ENCODE measurements around the gene ZSCAN30. TPM values are rescaled to one million over a fixed set of nuclear protein-coding genes. Genes with fewer than 3 reads are reported as not detected.

ZSCAN30 gene
- total and polyA plus RNA-seq, 9 donors: 14.7 to 37.3 (median 20.1) TPM

- no peak for DNase-seq
- peaks cover 5% of the 10 kb centered on the region for H3K36me3 ChIP-seq (ENCODE audit: control insufficient read depth, insufficient read depth, low read length)
- 88% methylated on average over 6 of the region's 7 CpGs for WGBS (ENCODE audit: insufficient coverage)
- no peaks in the 10 kb centered on the region for H3K27me3 ChIP-seq (ENCODE audit: control insufficient read depth, insufficient read depth, low read length)
- peaks cover 2% of the 10 kb centered on the region for H3K4me1 ChIP-seq (ENCODE audit: control insufficient read depth, insufficient read depth, low read length)
- H3K9me3 ChIP-seq (replicated peaks; ENCODE audit: control insufficient read depth, low read depth, low read length): peaks cover 15% of the 10 kb centered on the region
- H3K4me3 ChIP-seq (ENCODE audit: low read length): no peak overlapping the region
- no peak overlapping the region for H3K27ac ChIP-seq (ENCODE audit: low read length)
Observed at GRCh38 chr18:35283923-35284794, 5.9 kb downstream of the ZSCAN30 start.

GRCh38 chr18:35282353-35282752, 7.7 kb downstream of the ZSCAN30 start:
- WGBS (ENCODE audit: insufficient coverage): no CpG with 5 or more reads among the region's 1 CpG
- no peak for DNase-seq
- peaks cover 22% of the 10 kb centered on the region for H3K9me3 ChIP-seq (replicated peaks; ENCODE audit: control insufficient read depth, low read depth, low read length)
- H3K36me3 ChIP-seq (ENCODE audit: control insufficient read depth, insufficient read depth, low read length): peaks cover 5% of the 10 kb centered on the region
- H3K4me1 ChIP-seq (ENCODE audit: control insufficient read depth, insufficient read depth, low read length): no peaks in the 10 kb centered on the region
- H3K27me3 ChIP-seq (ENCODE audit: control insufficient read depth, insufficient read depth, low read length): no peaks in the 10 kb centered on the region
- no peak overlapping the region for H3K4me3 ChIP-seq (ENCODE audit: low read length)
- H3K27ac ChIP-seq (ENCODE audit: low read length): no peak overlapping the region

- Histone ChIP-seq H3K36me3 (ENCODE audit: control insufficient read depth, insufficient read depth, low read length) (peaks cover 5% of the 10 kb centered on the region), H3K4me1 (ENCODE audit: control insufficient read depth, insufficient read depth, low read length) (no peaks in the 10 kb centered on the region), H3K9me3 (replicated peaks; ENCODE audit: control insufficient read depth, low read depth, low read length) (peaks cover 29% of the 10 kb centered on the region), H3K27ac (ENCODE audit: low read length) (no peak overlapping the region), H3K27me3 (ENCODE audit: control insufficient read depth, insufficient read depth, low read length) (no peaks in the 10 kb centered on the region), H3K4me3 (ENCODE audit: low read length) (no peak overlapping the region)
- no peak for DNase-seq
Observed at GRCh38 chr18:35278969-35279368, 11.1 kb downstream of the ZSCAN30 start.

GRCh38 chr18:35278085-35278484, 11.9 kb downstream of the ZSCAN30 start:
- WGBS (ENCODE audit: insufficient coverage): no CpG with 5 or more reads among the region's 1 CpG
- Histone ChIP-seq H3K27ac (ENCODE audit: low read length) (no peak overlapping the region), H3K36me3 (ENCODE audit: control insufficient read depth, insufficient read depth, low read length) (no peaks in the 10 kb centered on the region), H3K9me3 (replicated peaks; ENCODE audit: control insufficient read depth, low read depth, low read length) (peaks cover 26% of the 10 kb centered on the region), H3K4me3 (ENCODE audit: low read length) (no peak overlapping the region), H3K27me3 (ENCODE audit: control insufficient read depth, insufficient read depth, low read length) (no peaks in the 10 kb centered on the region), H3K4me1 (ENCODE audit: control insufficient read depth, insufficient read depth, low read length) (no peaks in the 10 kb centered on the region)
- no peak for DNase-seq

GRCh38 chr18:35277633-35278032, 12.4 kb downstream of the ZSCAN30 start:
- Histone ChIP-seq H3K9me3 (replicated peaks; ENCODE audit: control insufficient read depth, low read depth, low read length) (peaks cover 31% of the 10 kb centered on the region), H3K36me3 (ENCODE audit: control insufficient read depth, insufficient read depth, low read length) (no peaks in the 10 kb centered on the region), H3K4me3 (ENCODE audit: low read length) (no peak overlapping the region), H3K27ac (ENCODE audit: low read length) (no peak overlapping the region), H3K27me3 (ENCODE audit: control insufficient read depth, insufficient read depth, low read length) (no peaks in the 10 kb centered on the region), H3K4me1 (ENCODE audit: control insufficient read depth, insufficient read depth, low read length) (no peaks in the 10 kb centered on the region)
- no peak for DNase-seq

GRCh38 chr18:35276267-35276666, 13.8 kb downstream of the ZSCAN30 start:
- Histone ChIP-seq H3K27ac (ENCODE audit: low read length) (no peak overlapping the region), H3K27me3 (ENCODE audit: control insufficient read depth, insufficient read depth, low read length) (no peaks in the 10 kb centered on the region), H3K9me3 (replicated peaks; ENCODE audit: control insufficient read depth, low read depth, low read length) (peaks cover 31% of the 10 kb centered on the region), H3K36me3 (ENCODE audit: control insufficient read depth, insufficient read depth, low read length) (no peaks in the 10 kb centered on the region), H3K4me3 (ENCODE audit: low read length) (no peak overlapping the region), H3K4me1 (ENCODE audit: control insufficient read depth, insufficient read depth, low read length) (no peaks in the 10 kb centered on the region)
- no peak for DNase-seq
- 91% methylated on average over 3 of the region's 3 CpGs for WGBS (ENCODE audit: insufficient coverage)

- Histone ChIP-seq H3K9me3 (replicated peaks; ENCODE audit: control insufficient read depth, low read depth, low read length) (peaks cover 23% of the 10 kb centered on the region), H3K4me1 (ENCODE audit: control insufficient read depth, insufficient read depth, low read length) (peaks cover 6% of the 10 kb centered on the region), H3K36me3 (ENCODE audit: control insufficient read depth, insufficient read depth, low read length) (no peaks in the 10 kb centered on the region), H3K4me3 (ENCODE audit: low read length) (no peak overlapping the region), H3K27me3 (ENCODE audit: control insufficient read depth, insufficient read depth, low read length) (no peaks in the 10 kb centered on the region), H3K27ac (ENCODE audit: low read length) (no peak overlapping the region)
- no peak for DNase-seq
- 96% methylated on average over 33 of the region's 35 CpGs for WGBS (ENCODE audit: insufficient coverage)
Observed at GRCh38 chr18:35271656-35272055, 18.4 kb downstream of the ZSCAN30 start.

GRCh38 chr18:35268821-35269220, 21.2 kb downstream of the ZSCAN30 start:
- H3K27me3 ChIP-seq (ENCODE audit: control insufficient read depth, insufficient read depth, low read length): no peaks in the 10 kb centered on the region
- no peak overlapping the region for H3K4me3 ChIP-seq (ENCODE audit: low read length)
- no peak for DNase-seq
- H3K9me3 ChIP-seq (replicated peaks; ENCODE audit: control insufficient read depth, low read depth, low read length): peaks cover 9% of the 10 kb centered on the region
- peaks cover 5% of the 10 kb centered on the region for H3K36me3 ChIP-seq (ENCODE audit: control insufficient read depth, insufficient read depth, low read length)
- no CpG with 5 or more reads among the region's 2 CpGs for WGBS (ENCODE audit: insufficient coverage)
- H3K4me1 ChIP-seq (ENCODE audit: control insufficient read depth, insufficient read depth, low read length): peaks cover 6% of the 10 kb centered on the region
- H3K27ac ChIP-seq (ENCODE audit: low read length): no peak overlapping the region

- Histone ChIP-seq H3K4me3 (ENCODE audit: low read length) (peak overlapping the region; percentile 69), H3K4me1 (ENCODE audit: control insufficient read depth, insufficient read depth, low read length) (peaks cover 6% of the 10 kb centered on the region), H3K27ac (ENCODE audit: low read length) (peak overlapping the region; percentile 89), H3K9me3 (replicated peaks; ENCODE audit: control insufficient read depth, low read depth, low read length) (peaks cover 2% of the 10 kb centered on the region), H3K36me3 (ENCODE audit: control insufficient read depth, insufficient read depth, low read length) (peaks cover 11% of the 10 kb centered on the region), H3K27me3 (ENCODE audit: control insufficient read depth, insufficient read depth, low read length) (no peaks in the 10 kb centered on the region)
- WGBS (ENCODE audit: insufficient coverage): 57% methylated on average over 29 of the region's 30 CpGs
- peak; percentile 18 for DNase-seq
Observed at GRCh38 chr18:35267809-35268208, 22.2 kb downstream of the ZSCAN30 start.

GRCh38 chr18:35267161-35267651, 22.8 kb downstream of the ZSCAN30 start:
- Histone ChIP-seq H3K27me3 (ENCODE audit: control insufficient read depth, insufficient read depth, low read length) (no peaks in the 10 kb centered on the region), H3K9me3 (replicated peaks; ENCODE audit: control insufficient read depth, low read depth, low read length) (no peaks in the 10 kb centered on the region), H3K27ac (ENCODE audit: low read length) (peak overlapping the region; percentile 89), H3K36me3 (ENCODE audit: control insufficient read depth, insufficient read depth, low read length) (peaks cover 16% of the 10 kb centered on the region), H3K4me3 (ENCODE audit: low read length) (peak overlapping the region; percentile 69), H3K4me1 (ENCODE audit: control insufficient read depth, insufficient read depth, low read length) (peaks cover 6% of the 10 kb centered on the region)
- WGBS (ENCODE audit: insufficient coverage): 2% methylated on average over 36 of the region's 48 CpGs
- DNase-seq: peak; percentile 93

Measured in muscle of leg (tissue), 11 donors.